CD4-positive, alpha-beta T cell treated with Interleukin-15 for 4 hours (primary cell): ENCODE results near the gene ZFPM1.

Experiments used
- DNase-seq: peaks from one replicate; pipeline ENCODE4 v3.0.0-alpha.2; 2020; ENCODE audit warnings: low spot score

Gene ZFPM1

GRCh38 chr16:88568710-88569613 is 115.9 kb downstream of the ZFPM1 start:
- no peak for DNase-seq

DNA sequence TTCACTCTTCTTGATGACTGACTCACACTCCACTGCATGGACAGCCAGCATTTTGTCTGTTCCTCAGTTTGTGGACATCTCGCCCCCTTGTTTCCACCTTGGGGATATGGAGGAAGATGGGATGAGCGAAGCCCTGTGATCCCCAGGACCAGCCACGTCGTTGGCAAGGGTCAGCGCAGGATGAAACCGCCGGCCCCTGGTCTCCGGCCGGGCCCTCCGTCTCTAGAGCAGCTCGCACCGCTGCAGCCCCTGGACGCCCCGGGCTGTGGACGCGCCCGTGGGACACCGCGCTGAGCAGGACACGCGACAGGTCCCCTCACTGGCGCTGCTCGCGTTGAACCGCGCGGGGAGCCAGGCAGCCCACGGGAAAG is 116.5 kb downstream of the ZFPM1 start:
- no peak for DNase-seq

GRCh38 chr16:88569985-88570690 is 117.1 kb downstream of the ZFPM1 start, which contains the start of gene ZC3H18:
ZC3H18 (plus strand) TSS chr16:88570403; CDS start chr16:88577124, 6,721 bp downstream.
- DNase-seq = peak; percentile 97

- DNase-seq = peak; percentile 38
Measured at GRCh38 chr16:88570691-88571092, 117.6 kb downstream of the ZFPM1 start.

- no peak for DNase-seq
Measured at GRCh38 chr16:88575251-88575650, 122.2 kb downstream of the ZFPM1 start.

DNA sequence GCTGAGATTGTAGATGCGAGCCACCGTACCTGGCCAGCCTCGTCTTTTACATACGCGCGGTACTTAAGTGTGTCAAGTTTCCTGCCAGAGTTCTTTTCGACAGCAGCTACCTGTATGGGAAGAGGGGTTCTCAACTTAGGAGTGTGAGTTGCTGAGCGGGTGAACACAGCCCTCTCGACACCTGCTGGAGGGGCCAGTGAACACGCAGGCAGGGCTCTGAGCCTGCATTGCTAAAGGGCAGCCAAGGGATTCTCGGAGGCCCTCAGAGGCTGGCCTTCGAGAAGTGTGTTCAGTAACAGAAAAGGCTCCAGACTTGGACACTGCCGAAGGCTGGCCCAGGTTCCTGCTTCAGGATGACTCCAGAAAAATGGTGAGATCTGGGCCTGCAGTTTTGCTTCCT is 123.2 kb downstream of the ZFPM1 start:
- DNase-seq = no peak

DNA sequence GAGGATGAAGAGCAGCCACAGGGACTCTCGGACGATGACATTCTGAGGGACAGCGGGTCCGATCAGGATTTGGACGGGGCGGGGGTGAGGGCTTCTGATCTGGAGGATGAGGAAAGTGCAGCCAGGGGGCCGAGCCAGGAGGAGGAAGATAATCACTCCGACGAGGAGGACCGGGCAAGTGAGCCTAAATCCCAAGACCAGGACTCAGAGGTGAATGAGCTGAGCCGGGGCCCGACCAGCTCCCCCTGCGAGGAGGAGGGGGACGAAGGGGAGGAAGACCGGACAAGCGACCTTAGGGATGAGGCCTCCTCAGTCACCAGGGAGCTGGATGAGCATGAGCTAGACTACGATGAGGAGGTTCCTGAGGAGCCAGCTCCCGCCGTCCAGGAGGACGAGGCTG is 124.1 kb downstream of the ZFPM1 start:
- DNase-seq = no peak

- no peak for DNase-seq
Measured at GRCh38 chr16:88578446-88579313, 125.6 kb downstream of the ZFPM1 start.

- DNase-seq = no peak
Measured at GRCh38 chr16:88580371-88580770, 127.3 kb downstream of the ZFPM1 start.

DNA sequence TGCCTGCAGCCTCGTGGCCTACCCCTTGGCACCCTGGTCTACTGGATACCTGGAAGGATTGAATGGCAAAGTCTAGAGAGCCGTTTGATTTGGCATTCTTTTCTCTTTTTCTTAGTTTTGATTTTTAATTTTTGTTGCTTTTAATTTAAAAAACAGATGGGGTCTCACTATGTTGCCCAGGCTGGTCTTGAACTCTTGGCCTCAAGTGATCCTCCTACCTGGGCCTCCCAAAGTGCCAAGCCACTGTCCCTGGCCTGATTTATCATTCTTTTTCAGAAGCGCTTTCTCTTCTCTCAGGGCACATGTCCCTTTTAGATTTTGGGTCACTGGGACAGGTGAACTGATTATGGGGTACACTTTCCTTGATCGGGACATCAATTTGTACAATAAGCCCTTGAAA is 128.0 kb downstream of the ZFPM1 start:
- no peak for DNase-seq

GRCh38 chr16:88582912-88583575 is 130.0 kb downstream of the ZFPM1 start:
- DNase-seq = no peak

DNA sequence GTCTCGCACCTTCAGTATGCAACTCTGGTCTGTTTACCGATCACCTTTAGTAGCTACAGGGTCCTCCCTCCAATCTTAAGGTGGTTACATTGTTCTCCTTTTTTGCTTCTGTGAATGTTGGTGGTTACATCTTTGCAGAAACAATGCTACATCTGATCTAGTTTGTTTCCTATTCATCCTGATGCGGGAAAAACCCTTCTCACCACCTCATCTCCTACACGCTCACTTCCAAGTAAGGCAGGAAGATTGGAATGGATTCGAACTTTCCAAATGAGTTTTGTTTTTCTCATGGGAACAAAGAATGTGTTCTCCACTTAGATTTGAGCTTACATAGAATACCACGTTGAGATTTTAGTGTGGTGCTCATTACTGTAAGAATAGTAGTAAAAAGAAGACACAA is 131.6 kb downstream of the ZFPM1 start:
- no peak for DNase-seq

GRCh38 chr16:88585269-88585668 is 132.2 kb downstream of the ZFPM1 start:
- no peak for DNase-seq

- DNase-seq = no peak
Measured at GRCh38 chr16:88585927-88586581, 133.0 kb downstream of the ZFPM1 start.
